ENCODE measurements around the gene ALG1.

ALG1 gene

GRCh38 chr16:5033256-5034166 lies 38.1 kb upstream of the ALG1 start, which contains the start of gene NAGPA:
NAGPA (minus strand) TSS chr16:5033935; CDS start chr16:5033914, 21 bp downstream.
- Mint-ChIP-seq H3K27me3 (ENCODE audit: low read depth) (no peaks in the 10 kb centered on the region), H3K9me3 (no peaks in the 10 kb centered on the region), H3K27ac (peak within 1 kb of the TSS; percentile 78 to 87 (median 79)), H3K4me1 (peaks cover 12% of the 10 kb centered on the region), H3K4me3 (peak within 1 kb of the TSS; percentile 88 to 93 (median 92)), H3K36me3 (ENCODE audit: low read depth) (no peaks in the 10 kb centered on the region)
- TF ChIP-seq CTCF (IDR thresholded peaks at IDR 0.05; ENCODE audit: unreplicated experiment in 3 of 3) = no peak

- H3K27me3 Mint-ChIP-seq (ENCODE audit: low read depth) = peaks cover 3% of the 10 kb centered on the region
- no peak for TF ChIP-seq CTCF (IDR thresholded peaks at IDR 0.05; ENCODE audit: unreplicated experiment in 3 of 3)
- peak overlapping the region; percentile 78 to 87 (median 79) for H3K27ac Mint-ChIP-seq
- no peaks in the 10 kb centered on the region for H3K36me3 Mint-ChIP-seq (ENCODE audit: low read depth)
- peak overlapping the region; percentile 88 to 93 (median 92) for H3K4me3 Mint-ChIP-seq
- peaks cover 12% of the 10 kb centered on the region for H3K4me1 Mint-ChIP-seq
- H3K9me3 Mint-ChIP-seq = no peaks in the 10 kb centered on the region
Observed at GRCh38 chr16:5034167-5034523, 37.5 kb upstream of the ALG1 start.

- peak overlapping the region; percentile 81 to 86 (median 85) for H3K4me3 Mint-ChIP-seq
Observed at GRCh38 chr16:5035909-5036227, 35.8 kb upstream of the ALG1 start.

GRCh38 chr16:5036228-5037156 lies 35.2 kb upstream of the ALG1 start:
- Mint-ChIP-seq H3K36me3 (ENCODE audit: low read depth) (no peaks in the 10 kb centered on the region), H3K4me1 (peaks cover 12% of the 10 kb centered on the region), H3K27ac (peak overlapping the region in 2 of 3 experiments; percentile 81 to 91), H3K27me3 (ENCODE audit: low read depth) (peaks cover 21% of the 10 kb centered on the region), H3K4me3 (peak overlapping the region; percentile 36 to 85 (median 81)), H3K9me3 (no peaks in the 10 kb centered on the region)
- no peak for TF ChIP-seq CTCF (IDR thresholded peaks at IDR 0.05; ENCODE audit: unreplicated experiment in 3 of 3)

More at GRCh38 chr16:5035909-5036227, 35.8 kb upstream of the ALG1 start:
- no peaks in the 10 kb centered on the region for H3K9me3 Mint-ChIP-seq
- peaks cover 12% of the 10 kb centered on the region for H3K4me1 Mint-ChIP-seq
- no peaks in the 10 kb centered on the region for H3K36me3 Mint-ChIP-seq (ENCODE audit: low read depth)
- peak overlapping the region; percentile 28 to 91 (median 81) for H3K27ac Mint-ChIP-seq
- no peak for TF ChIP-seq CTCF (IDR thresholded peaks at IDR 0.05; ENCODE audit: unreplicated experiment in 3 of 3)
- H3K27me3 Mint-ChIP-seq (ENCODE audit: low read depth) = peaks cover 14% of the 10 kb centered on the region

- no peak overlapping the region for H3K4me3 Mint-ChIP-seq
- no peak for TF ChIP-seq CTCF (IDR thresholded peaks at IDR 0.05; ENCODE audit: unreplicated experiment in 3 of 3)
- no peaks in the 10 kb centered on the region for H3K4me1 Mint-ChIP-seq
- H3K27ac Mint-ChIP-seq = no peak overlapping the region
- no peaks in the 10 kb centered on the region for H3K9me3 Mint-ChIP-seq
- peaks cover 29% of the 10 kb centered on the region for H3K27me3 Mint-ChIP-seq (ENCODE audit: low read depth)
- no peaks in the 10 kb centered on the region for H3K36me3 Mint-ChIP-seq (ENCODE audit: low read depth)
Observed at GRCh38 chr16:5040451-5040850, 31.2 kb upstream of the ALG1 start.
